HepG2 (cell line): Measurements from ENCODE around the gene ITGB1. TPM values are rescaled to one million over a fixed set of nuclear protein-coding genes. Genes with fewer than 3 reads are reported as not detected.

Experiments
- ADNP ChIP-seq: sonication (generic); formaldehyde crosslinking; IDR thresholded peaks from 2 replicates; pipeline ENCODE4 v1.4.0; 2020; ENCODE audit warnings: missing genetic modification reagents
- CBX5 ChIP-seq: sonication (generic); formaldehyde crosslinking; IDR thresholded peaks from 2 replicates; pipeline ENCODE4 v1.4.0; 2020; ENCODE audit warnings: missing genetic modification reagents, borderline replicate concordance
- CEBPB ChIP-seq: IDR thresholded peaks from 2 replicates; pipeline ENCODE4 v1.6.1; 2011; ENCODE audit warnings: low read depth, low read length, improper control_type of control experiment, borderline replicate concordance
- HOXA5 ChIP-seq: sonication (generic); formaldehyde crosslinking; IDR thresholded peaks from 2 replicates; pipeline ENCODE4 v1.4.0; 2020; ENCODE audit warnings: missing genetic modification reagents
- MED8 ChIP-seq: sonication (generic); formaldehyde crosslinking; IDR thresholded peaks from 2 replicates; pipeline ENCODE4 v1.8.1; 2023; ENCODE audit warnings: mild to moderate bottlenecking, missing genetic modification reagents; ENCODE audit not compliant: insufficient replicate concordance
- NFE2L1 ChIP-seq: sonication (generic); formaldehyde crosslinking; IDR thresholded peaks from 2 replicates; pipeline ENCODE4 v1.4.0; 2020; ENCODE audit warnings: missing genetic modification reagents, mild to moderate bottlenecking, borderline replicate concordance
- NFIC ChIP-seq: IDR thresholded peaks from 2 replicates; pipeline ENCODE4 v1.6.1; 2012; ENCODE audit warnings: mild to moderate bottlenecking, low read length, inconsistent platforms
- TCF12 ChIP-seq, 2 experiments: fragments of 450-650 bp in 1 of 2; sonication (generic) in 1 of 2; formaldehyde crosslinking in 1 of 2; IDR thresholded peaks; 2 replicates each; pipeline versions ENCODE4 v1.6.1 to v1.8.0; 2017 to 2022; ENCODE audit warnings: antibody characterized with exemption in 1 of 2, mild to moderate bottlenecking in 1 of 2, missing genetic modification reagents in 1 of 2, moderate library complexity in 1 of 2
- ZEB1 ChIP-seq: IDR thresholded peaks from 2 replicates; pipeline ENCODE4 v1.6.1; 2012; ENCODE audit warnings: mild to moderate bottlenecking, low read depth, inconsistent platforms; ENCODE audit not compliant: insufficient replicate concordance
- ZNF510 ChIP-seq: sonication (generic); formaldehyde crosslinking; IDR thresholded peaks from 2 replicates; pipeline ENCODE4 v1.4.0; 2020; ENCODE audit warnings: low read depth, mild to moderate bottlenecking, missing genetic modification reagents
- ZNF552 ChIP-seq: sonication (generic); formaldehyde crosslinking; IDR thresholded peaks from 2 replicates; pipeline ENCODE4 v1.9.0; 2022; ENCODE audit warnings: missing genetic modification reagents, mild to moderate bottlenecking, borderline replicate concordance
- ZNF652 ChIP-seq: IDR thresholded peaks from 2 replicates; pipeline ENCODE4 v1.6.1; 2016; ENCODE audit warnings: low read depth, borderline replicate concordance
- ZNF775 ChIP-seq: sonication (generic); formaldehyde crosslinking; IDR thresholded peaks from 2 replicates; pipeline ENCODE4 v1.4.0; 2020; ENCODE audit warnings: missing genetic modification reagents, mild to moderate bottlenecking, moderate library complexity, borderline replicate concordance
- ZSCAN9 ChIP-seq: IDR thresholded peaks from 2 replicates; pipeline ENCODE4 v1.6.1; 2016; ENCODE audit warnings: borderline replicate concordance
- polyA plus RNA-seq, 8 experiments: library from polyadenylated mRNA; depleted of rRNA in 3 of 8; stranded (reverse) in 7 of 8; unstranded in 1 of 8; fragments of >200 nt; fragmentation: Illumina TruSeq in 4 of 8; extraction: Trizol in 4 of 8; gene quantifications; 2 replicates each; pipeline versions ENCODE4 v1.2.1 to v1.2.3, GENCODE V29; 2011 to 2016; ENCODE audit warnings: low read depth in 4 of 8, missing spikeins in 1 of 8, mixed read lengths in 1 of 8; ENCODE audit not compliant: insufficient read depth in 1 of 8
- total RNA-seq, 5 experiments: library from RNA; depleted of rRNA; stranded (reverse); fragments of >200 nt; fragmentation: Illumina TruSeq; extraction: Trizol; gene quantifications; 2 replicates each; pipeline ENCODE4 v1.2.3, GENCODE V29; 2016; ENCODE audit warnings: low read depth in 1 of 5
- TF ChIP-seq, protein P1 (sequence below): sonication (generic); formaldehyde crosslinking; IDR thresholded peaks from 2 replicates; pipeline ENCODE4 v1.5.0; 2020; ENCODE audit warnings: missing genetic modification reagents, mild to moderate bottlenecking, borderline replicate concordance
- TF ChIP-seq, protein P2 (sequence below): sonication (generic); formaldehyde crosslinking; IDR thresholded peaks from 2 replicates; pipeline ENCODE4 v1.8.0; 2022; ENCODE audit warnings: mild to moderate bottlenecking, missing genetic modification reagents, borderline replicate concordance
- TF ChIP-seq, protein P3 (sequence below): IDR thresholded peaks from 2 replicates; pipeline ENCODE4 v1.6.1; 2016; ENCODE audit warnings: missing compliant biosample characterization, missing genetic modification reagents, borderline replicate concordance
- TF ChIP-seq, protein P4 (sequence below): fragments of 450-650 bp; IDR thresholded peaks from 2 replicates; pipeline ENCODE4 v1.6.1; 2017; ENCODE audit warnings: mild to moderate bottlenecking
- TF ChIP-seq, protein P5 (sequence below): IDR thresholded peaks from 2 replicates; pipeline ENCODE4 v1.6.1; 2016; ENCODE audit warnings: low read depth
- TF ChIP-seq, protein P6 (sequence below): IDR thresholded peaks from 2 replicates; pipeline ENCODE4 v1.6.1; 2016; ENCODE audit warnings: low read depth, control low read depth

Gene ITGB1
- total and polyA plus RNA-seq, 2 of the 13 experiments (the other 11 are each of a cell fraction or from before 2014, with no cell fraction given) = 190 to 204 TPM

DNA sequence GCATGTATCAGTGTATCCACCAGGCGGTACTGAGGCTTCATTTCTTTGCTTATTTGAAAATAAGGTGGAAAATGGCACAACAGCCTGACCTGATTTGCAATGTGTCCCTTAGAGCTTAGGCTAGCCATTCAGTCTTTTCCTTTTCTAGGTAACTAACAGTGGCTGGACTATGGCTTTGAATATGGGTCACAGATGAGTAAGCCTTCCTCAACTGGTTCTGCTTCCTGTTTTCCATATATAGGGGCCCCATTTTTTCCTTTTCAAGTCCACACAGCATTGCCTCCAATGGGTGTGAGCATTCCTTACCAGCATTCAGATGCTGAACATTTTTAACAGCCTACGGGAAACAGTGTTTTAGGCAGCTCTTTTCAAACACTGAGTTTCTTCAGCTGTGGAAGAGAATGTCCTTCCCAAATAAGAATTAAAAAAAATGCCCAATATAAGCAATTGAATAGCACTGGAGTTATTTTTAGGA is 3.9 kb upstream of the ITGB1 start (continued):
- TF ChIP-seq CBX5 (no peak), ADNP (CRISPR knock-in tag) (no peak), ZNF510 (CRISPR knock-in tag) (no peak), ZNF552 (CRISPR knock-in tag) (no peak), ZSCAN9 (CRISPR knock-in tag) (no peak), CEBPB (no peak), NFIC (no peak), ZNF652 (no peak), ZEB1 (no peak), ZNF775 (CRISPR knock-in tag) (no peak), MED8 (CRISPR knock-in tag) (no peak), NFE2L1 (CRISPR knock-in tag) (no peak), HOXA5 (CRISPR knock-in tag) (no peak), TCF12 (IDR thresholded peaks at IDR 0.05) (no peak), TCF12 (CRISPR knock-in tag; IDR thresholded peaks at IDR 0.05) (no peak)
- TF ChIP-seq, protein P1, sequence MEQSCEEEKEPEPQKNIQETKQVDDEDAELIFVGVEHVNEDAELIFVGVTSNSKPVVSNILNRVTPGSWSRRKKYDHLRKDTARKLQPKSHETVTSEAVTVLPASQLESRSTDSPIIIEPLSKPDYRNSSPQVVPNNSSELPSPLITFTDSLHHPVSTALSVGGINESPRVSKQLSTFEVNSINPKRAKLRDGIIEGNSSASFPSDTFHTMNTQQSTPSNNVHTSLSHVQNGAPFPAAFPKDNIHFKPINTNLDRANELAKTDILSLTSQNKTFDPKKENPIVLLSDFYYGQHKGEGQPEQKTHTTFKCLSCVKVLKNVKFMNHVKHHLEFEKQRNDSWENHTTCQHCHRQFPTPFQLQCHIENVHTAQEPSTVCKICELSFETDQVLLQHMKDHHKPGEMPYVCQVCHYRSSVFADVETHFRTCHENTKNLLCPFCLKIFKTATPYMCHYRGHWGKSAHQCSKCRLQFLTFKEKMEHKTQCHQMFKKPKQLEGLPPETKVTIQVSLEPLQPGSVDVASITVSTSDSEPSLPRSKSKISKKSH = no peak
- TF ChIP-seq, protein P2, sequence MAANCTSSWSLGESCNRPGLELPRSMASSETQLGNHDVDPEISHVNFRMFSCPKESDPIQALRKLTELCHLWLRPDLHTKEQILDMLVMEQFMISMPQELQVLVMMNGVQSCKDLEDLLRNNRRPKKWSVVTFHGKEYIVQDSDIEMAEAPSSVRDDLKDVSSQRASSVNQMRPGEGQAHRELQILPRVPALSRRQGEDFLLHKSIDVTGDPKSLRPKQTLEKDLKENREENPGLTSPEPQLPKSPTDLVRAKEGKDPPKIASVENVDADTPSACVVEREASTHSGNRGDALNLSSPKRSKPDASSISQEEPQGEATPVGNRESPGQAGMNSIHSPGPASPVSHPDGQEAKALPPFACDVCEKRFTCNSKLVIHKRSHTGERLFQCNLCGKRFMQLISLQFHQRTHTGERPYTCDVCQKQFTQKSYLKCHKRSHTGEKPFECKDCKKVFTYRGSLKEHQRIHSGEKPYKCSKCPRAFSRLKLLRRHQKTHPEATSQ = no peak
- TF ChIP-seq, protein P3, sequence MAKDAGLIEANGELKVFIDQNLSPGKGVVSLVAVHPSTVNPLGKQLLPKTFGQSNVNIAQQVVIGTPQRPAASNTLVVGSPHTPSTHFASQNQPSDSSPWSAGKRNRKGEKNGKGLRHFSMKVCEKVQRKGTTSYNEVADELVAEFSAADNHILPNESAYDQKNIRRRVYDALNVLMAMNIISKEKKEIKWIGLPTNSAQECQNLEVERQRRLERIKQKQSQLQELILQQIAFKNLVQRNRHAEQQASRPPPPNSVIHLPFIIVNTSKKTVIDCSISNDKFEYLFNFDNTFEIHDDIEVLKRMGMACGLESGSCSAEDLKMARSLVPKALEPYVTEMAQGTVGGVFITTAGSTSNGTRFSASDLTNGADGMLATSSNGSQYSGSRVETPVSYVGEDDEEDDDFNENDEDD = no peak
- TF ChIP-seq, protein P4, sequence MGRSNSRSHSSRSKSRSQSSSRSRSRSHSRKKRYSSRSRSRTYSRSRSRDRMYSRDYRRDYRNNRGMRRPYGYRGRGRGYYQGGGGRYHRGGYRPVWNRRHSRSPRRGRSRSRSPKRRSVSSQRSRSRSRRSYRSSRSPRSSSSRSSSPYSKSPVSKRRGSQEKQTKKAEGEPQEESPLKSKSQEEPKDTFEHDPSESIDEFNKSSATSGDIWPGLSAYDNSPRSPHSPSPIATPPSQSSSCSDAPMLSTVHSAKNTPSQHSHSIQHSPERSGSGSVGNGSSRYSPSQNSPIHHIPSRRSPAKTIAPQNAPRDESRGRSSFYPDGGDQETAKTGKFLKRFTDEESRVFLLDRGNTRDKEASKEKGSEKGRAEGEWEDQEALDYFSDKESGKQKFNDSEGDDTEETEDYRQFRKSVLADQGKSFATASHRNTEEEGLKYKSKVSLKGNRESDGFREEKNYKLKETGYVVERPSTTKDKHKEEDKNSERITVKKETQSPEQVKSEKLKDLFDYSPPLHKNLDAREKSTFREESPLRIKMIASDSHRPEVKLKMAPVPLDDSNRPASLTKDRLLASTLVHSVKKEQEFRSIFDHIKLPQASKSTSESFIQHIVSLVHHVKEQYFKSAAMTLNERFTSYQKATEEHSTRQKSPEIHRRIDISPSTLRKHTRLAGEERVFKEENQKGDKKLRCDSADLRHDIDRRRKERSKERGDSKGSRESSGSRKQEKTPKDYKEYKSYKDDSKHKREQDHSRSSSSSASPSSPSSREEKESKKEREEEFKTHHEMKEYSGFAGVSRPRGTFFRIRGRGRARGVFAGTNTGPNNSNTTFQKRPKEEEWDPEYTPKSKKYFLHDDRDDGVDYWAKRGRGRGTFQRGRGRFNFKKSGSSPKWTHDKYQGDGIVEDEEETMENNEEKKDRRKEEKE = no peak
- TF ChIP-seq, protein P5, sequence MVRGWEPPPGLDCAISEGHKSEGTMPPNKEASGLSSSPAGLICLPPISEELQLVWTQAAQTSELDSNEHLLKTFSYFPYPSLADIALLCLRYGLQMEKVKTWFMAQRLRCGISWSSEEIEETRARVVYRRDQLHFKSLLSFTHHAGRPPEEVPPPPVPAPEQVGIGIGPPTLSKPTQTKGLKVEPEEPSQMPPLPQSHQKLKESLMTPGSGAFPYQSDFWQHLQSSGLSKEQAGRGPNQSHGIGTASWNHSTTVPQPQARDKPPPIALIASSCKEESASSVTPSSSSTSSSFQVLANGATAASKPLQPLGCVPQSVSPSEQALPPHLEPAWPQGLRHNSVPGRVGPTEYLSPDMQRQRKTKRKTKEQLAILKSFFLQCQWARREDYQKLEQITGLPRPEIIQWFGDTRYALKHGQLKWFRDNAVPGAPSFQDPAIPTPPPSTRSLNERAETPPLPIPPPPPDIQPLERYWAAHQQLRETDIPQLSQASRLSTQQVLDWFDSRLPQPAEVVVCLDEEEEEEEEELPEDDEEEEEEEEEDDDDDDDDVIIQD = peak; percentile 28; the same call in 1 of the 2 replicates
- TF ChIP-seq, protein P6, sequence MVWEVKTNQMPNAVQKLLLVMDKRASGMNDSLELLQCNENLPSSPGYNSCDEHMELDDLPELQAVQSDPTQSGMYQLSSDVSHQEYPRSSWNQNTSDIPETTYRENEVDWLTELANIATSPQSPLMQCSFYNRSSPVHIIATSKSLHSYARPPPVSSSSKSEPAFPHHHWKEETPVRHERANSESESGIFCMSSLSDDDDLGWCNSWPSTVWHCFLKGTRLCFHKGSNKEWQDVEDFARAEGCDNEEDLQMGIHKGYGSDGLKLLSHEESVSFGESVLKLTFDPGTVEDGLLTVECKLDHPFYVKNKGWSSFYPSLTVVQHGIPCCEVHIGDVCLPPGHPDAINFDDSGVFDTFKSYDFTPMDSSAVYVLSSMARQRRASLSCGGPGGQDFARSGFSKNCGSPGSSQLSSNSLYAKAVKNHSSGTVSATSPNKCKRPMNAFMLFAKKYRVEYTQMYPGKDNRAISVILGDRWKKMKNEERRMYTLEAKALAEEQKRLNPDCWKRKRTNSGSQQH (CRISPR knock-in tag) = no peak
